MM.1S (cell line): ENCODE data around the gene BRIP1.

Experiments used
- DNase-seq: peaks from one replicate; pipeline ENCODE4 v3.0.0-alpha.2; 2015
- H2AFZ ChIP-seq: fragments of 300-600 bp; sonication (generic); 2 replicates; pipeline ENCODE4 v1.6.0; 2016; ENCODE audit warnings: antibody characterized with exemption, low read length
- H3F3A ChIP-seq: fragments of 300-600 bp; sonication (generic); 2 replicates; pipeline ENCODE4 v1.6.1; 2016; ENCODE audit warnings: mild to moderate bottlenecking, antibody characterized with exemption, low read length, moderate library complexity, mixed read lengths; ENCODE audit not compliant: insufficient read depth
- H3K27ac ChIP-seq: fragments of 300-600 bp; sonication (generic); 2 replicates; pipeline ENCODE4 v1.5.1; 2016; ENCODE audit warnings: mild to moderate bottlenecking, low read length
- H3K27me3 ChIP-seq: fragments of 300-600 bp; sonication (generic); replicated peaks from 2 replicates; pipeline ENCODE4 v1.6.0; 2016; ENCODE audit warnings: low read length; ENCODE audit not compliant: insufficient read depth
- H3K36me3 ChIP-seq: fragments of 300-600 bp; sonication (generic); replicated peaks from 2 replicates; pipeline ENCODE4 v1.6.1; 2016; ENCODE audit warnings: mild to moderate bottlenecking, low read length, mixed read lengths; ENCODE audit not compliant: insufficient read depth
- H3K4me1 ChIP-seq: fragments of 300-600 bp; sonication (generic); 2 replicates; pipeline ENCODE4 v1.6.1; 2016; ENCODE audit warnings: low read length, mixed read lengths
- H3K4me2 ChIP-seq: fragments of 300-600 bp; sonication (generic); 2 replicates; pipeline ENCODE4 v1.6.0; 2016; ENCODE audit warnings: low read depth, low read length
- H3K4me3 ChIP-seq: fragments of 300-600 bp; sonication (generic); 2 replicates; pipeline ENCODE4 v1.5.1; 2016; ENCODE audit warnings: low read length, mixed read lengths
- H3K79me2 ChIP-seq: fragments of 300-600 bp; sonication (generic); 2 replicates; pipeline ENCODE4 v1.6.1; 2016; ENCODE audit warnings: mixed run types, low read length, mixed read lengths
- H3K9ac ChIP-seq: fragments of 300-600 bp; sonication (generic); 2 replicates; pipeline ENCODE4 v1.6.1; 2016; ENCODE audit warnings: low read length, mixed read lengths
- H3K9me2 ChIP-seq: fragments of 300-600 bp; sonication (generic); replicated peaks from 2 replicates; pipeline ENCODE4 v1.6.1; 2016; ENCODE audit warnings: mild to moderate bottlenecking, low read length, mixed read lengths; ENCODE audit not compliant: insufficient read depth
- H3K9me3 ChIP-seq: fragments of 300-600 bp; sonication (generic); replicated peaks from 2 replicates; pipeline ENCODE4 v1.6.1; 2016; ENCODE audit warnings: mild to moderate bottlenecking, low read length, mixed read lengths; ENCODE audit not compliant: insufficient read depth
- H4K20me1 ChIP-seq: fragments of 300-600 bp; sonication (generic); 2 replicates; pipeline ENCODE4 v1.6.1; 2016; ENCODE audit warnings: mild to moderate bottlenecking, low read length, moderate library complexity, mixed read lengths; ENCODE audit not compliant: insufficient read depth
- CTCF ChIP-seq: fragments of 300-600 bp; sonication (generic); IDR thresholded peaks from 2 replicates; pipeline ENCODE4 v1.5.1; 2016; ENCODE audit warnings: antibody characterized with exemption, low read length, mixed read lengths
- EZH2 ChIP-seq: fragments of 300-600 bp; sonication (generic); optimal IDR thresholded peaks from 2 replicates; pipeline ENCODE3; 2017; ENCODE audit warnings: low read depth, mild to moderate bottlenecking, antibody characterized with exemption, low read length, mixed read lengths
- EZH2phosphoT487 ChIP-seq: fragments of 300-600 bp; sonication (generic); IDR thresholded peaks from 2 replicates; pipeline ENCODE4 v1.6.1; 2018; ENCODE audit warnings: antibody characterized with exemption, low read length

Gene BRIP1

DNA sequence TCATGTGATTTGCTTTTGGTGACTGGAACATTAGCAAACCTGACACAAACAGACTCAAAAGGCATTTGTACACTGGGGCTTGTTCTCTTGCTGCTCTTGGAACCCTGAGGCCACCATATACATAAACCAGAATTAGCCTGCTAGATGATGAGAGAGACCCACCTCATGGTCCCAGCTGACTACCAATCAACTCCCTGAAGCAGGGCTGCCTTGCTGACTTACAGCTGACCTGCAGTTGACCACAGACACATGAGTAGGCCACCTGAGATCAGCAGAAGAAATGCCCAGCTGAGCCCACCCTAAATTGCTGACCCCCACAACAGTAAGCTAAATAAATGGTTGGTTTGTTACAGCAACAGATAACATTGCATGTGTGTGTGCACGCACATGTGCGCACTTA lies 28.7 kb downstream of the BRIP1 start:
- Histone ChIP-seq H3K9me2 (no peaks in the 10 kb centered on the region), H3K9ac (no peak overlapping the region), H3K79me2 (no peaks in the 10 kb centered on the region), H4K20me1 (no peaks in the 10 kb centered on the region), H3F3A (no peaks in the 10 kb centered on the region), H3K36me3 (no peaks in the 10 kb centered on the region), H3K27me3 (no peaks in the 10 kb centered on the region), H3K27ac (no peak overlapping the region), H2AFZ (no peak overlapping the region), H3K4me3 (no peak overlapping the region), H3K4me2 (no peak overlapping the region), H3K4me1 (no peaks in the 10 kb centered on the region), H3K9me3 (no peaks in the 10 kb centered on the region)
- no peak for TF ChIP-seq CTCF
- DNase-seq = no peak

DNA sequence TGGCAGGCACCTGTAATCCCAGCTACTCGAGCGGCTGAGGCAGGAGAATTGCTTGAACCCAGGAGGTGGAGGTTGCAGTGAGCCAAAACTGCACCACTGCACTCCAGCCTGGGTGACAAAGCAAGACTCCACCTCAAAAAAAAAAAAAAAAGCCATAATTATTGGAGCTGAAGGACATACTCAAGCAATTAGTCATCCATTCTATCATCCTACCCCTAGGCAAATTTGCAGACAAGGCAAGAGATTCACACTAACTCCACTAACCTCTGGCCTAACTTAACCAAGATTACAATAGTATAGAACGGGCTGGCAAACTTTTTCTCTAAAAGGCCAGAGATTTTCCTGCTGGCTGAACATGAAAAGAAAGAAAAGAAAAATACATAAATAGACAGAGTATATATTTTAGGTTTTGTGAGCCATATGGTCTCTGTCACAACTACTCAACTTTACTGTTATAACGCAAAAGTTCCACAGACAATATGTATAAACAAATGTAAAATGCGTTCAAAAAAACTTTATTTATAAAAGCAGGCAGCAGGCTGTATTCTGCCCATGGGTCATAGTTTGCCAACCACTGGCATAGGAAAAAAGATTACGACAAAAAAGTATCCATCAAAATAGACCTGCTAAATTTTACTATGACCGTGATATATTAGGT lies 29.7 kb downstream of the BRIP1 start:
- Histone ChIP-seq H3F3A (no peaks in the 10 kb centered on the region), H3K9me3 (no peaks in the 10 kb centered on the region), H3K36me3 (no peaks in the 10 kb centered on the region), H3K9me2 (no peaks in the 10 kb centered on the region), H3K27ac (no peak overlapping the region), H3K4me3 (no peak overlapping the region), H3K4me1 (no peaks in the 10 kb centered on the region), H4K20me1 (no peaks in the 10 kb centered on the region), H2AFZ (no peak overlapping the region), H3K27me3 (no peaks in the 10 kb centered on the region), H3K4me2 (no peak overlapping the region), H3K9ac (no peak overlapping the region), H3K79me2 (no peaks in the 10 kb centered on the region)
- TF ChIP-seq EZH2 = no peak
- DNase-seq = no peak

- Histone ChIP-seq H3K27me3 (no peaks in the 10 kb centered on the region), H2AFZ (no peak overlapping the region), H3K4me3 (no peak overlapping the region), H3K79me2 (no peaks in the 10 kb centered on the region), H3K27ac (no peak overlapping the region), H4K20me1 (no peaks in the 10 kb centered on the region), H3K4me1 (no peaks in the 10 kb centered on the region), H3K9ac (no peak overlapping the region), H3K4me2 (no peak overlapping the region), H3K36me3 (no peaks in the 10 kb centered on the region), H3F3A (no peaks in the 10 kb centered on the region), H3K9me2 (no peaks in the 10 kb centered on the region), H3K9me3 (no peaks in the 10 kb centered on the region)
- TF ChIP-seq CTCF (no peak), EZH2 (no peak), EZH2phosphoT487 (no peak)
- no peak for DNase-seq
These were observed 30.9 kb downstream of the BRIP1 start for GRCh38 chr17:61832463-61832862.

DNA sequence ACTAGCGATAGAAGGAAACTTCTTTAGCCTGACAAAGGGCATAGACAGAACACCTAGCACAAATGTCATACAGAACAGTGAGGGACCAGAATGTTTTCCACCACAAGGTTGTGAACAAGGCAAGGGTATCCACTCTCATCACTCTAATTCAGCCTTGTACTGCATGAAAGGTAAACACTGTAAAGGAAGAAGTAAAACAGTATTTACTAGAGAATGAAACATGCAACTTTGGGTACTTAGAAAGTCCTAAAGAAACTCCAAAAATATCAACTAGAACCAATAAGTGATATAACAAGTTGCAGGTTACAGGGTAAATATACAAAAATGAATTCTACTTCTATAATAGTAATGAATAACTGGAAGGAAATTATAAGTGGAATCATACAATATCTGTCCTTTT lies 32.2 kb downstream of the BRIP1 start:
- H3K4me1 ChIP-seq = no peaks in the 10 kb centered on the region
- TF ChIP-seq EZH2 (no peak), EZH2phosphoT487 (no peak), CTCF (no peak)
- no peak overlapping the region for H3K4me2 ChIP-seq
- no peaks in the 10 kb centered on the region for H4K20me1 ChIP-seq
- no peaks in the 10 kb centered on the region for H3K79me2 ChIP-seq
- H2AFZ ChIP-seq = no peak overlapping the region
- H3K9me3 ChIP-seq = no peaks in the 10 kb centered on the region
- DNase-seq = no peak
- no peaks in the 10 kb centered on the region for H3K36me3 ChIP-seq
- no peaks in the 10 kb centered on the region for H3K9me2 ChIP-seq
- no peak overlapping the region for H3K4me3 ChIP-seq
- no peaks in the 10 kb centered on the region for H3F3A ChIP-seq
- no peaks in the 10 kb centered on the region for H3K27me3 ChIP-seq
- H3K9ac ChIP-seq = no peak overlapping the region
- H3K27ac ChIP-seq = no peak overlapping the region
